NCI-H82 treated with DMSO at 0.1 percent for 48 hours (cell line): Measurements from ENCODE around the gene KLC4.
"Not testable (repeated sequence)": the region's sequence is repeated elsewhere in the genome, so short reads cannot be mapped to it uniquely, and the experiment has no call there.

Source experiments
- DNase-seq: peaks from one replicate; lab custom pipeline; 2025; ENCODE audit not compliant: unreplicated experiment; lab: John Stamatoyannopoulos, UW

The KLC4 gene

GRCh38 chr6:43035495-43036194 lies 23.8 kb upstream of the KLC4 start:
- no peak for DNase-seq

DNA sequence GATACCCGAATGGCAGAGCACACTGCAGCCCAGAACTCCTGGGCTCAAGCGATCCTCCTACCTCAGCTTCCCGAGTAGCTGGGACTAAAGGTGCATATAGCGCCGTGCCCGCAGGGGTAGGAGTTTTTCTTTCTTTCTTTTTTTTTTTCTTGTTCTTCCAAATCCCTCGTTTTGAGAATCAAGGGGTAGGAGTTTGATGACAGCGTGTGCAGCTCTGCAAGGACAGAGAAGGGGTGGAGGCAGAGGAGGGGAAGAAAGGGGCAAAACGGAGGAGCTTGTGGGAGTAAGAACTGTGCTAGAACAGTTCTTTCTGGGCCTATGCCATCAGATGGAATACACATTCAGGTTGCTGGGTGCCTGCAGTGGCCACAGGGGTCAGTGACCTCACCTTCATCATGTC lies 22.7 kb upstream of the KLC4 start:
- DNase-seq, result no peak

GRCh38 chr6:43037197-43037596 lies 22.2 kb upstream of the KLC4 start:
- no peak for DNase-seq

- DNase-seq, result no peak
Observed at GRCh38 chr6:43037706-43038105, 21.7 kb upstream of the KLC4 start.

DNA sequence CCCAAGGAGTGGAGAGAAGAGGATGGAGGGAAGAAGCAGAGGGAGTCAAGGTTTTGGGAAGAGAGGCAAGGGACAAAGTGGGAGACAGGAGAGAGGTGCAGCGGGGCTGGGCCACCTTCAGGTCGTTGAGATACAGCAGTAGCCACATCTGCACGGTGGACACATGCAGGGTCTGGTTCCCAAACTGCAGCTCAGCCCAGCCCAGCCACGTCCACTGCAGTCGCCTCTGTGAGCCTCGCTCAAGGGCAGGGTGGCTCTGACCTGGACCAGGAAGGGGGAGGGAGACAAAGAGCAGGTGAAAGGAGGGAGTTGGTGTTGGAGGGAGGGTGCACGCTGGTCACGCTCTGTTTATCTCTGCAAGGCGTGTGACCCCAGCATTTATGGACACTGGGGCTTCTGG lies 20.7 kb upstream of the KLC4 start:
- no peak for DNase-seq

DNA sequence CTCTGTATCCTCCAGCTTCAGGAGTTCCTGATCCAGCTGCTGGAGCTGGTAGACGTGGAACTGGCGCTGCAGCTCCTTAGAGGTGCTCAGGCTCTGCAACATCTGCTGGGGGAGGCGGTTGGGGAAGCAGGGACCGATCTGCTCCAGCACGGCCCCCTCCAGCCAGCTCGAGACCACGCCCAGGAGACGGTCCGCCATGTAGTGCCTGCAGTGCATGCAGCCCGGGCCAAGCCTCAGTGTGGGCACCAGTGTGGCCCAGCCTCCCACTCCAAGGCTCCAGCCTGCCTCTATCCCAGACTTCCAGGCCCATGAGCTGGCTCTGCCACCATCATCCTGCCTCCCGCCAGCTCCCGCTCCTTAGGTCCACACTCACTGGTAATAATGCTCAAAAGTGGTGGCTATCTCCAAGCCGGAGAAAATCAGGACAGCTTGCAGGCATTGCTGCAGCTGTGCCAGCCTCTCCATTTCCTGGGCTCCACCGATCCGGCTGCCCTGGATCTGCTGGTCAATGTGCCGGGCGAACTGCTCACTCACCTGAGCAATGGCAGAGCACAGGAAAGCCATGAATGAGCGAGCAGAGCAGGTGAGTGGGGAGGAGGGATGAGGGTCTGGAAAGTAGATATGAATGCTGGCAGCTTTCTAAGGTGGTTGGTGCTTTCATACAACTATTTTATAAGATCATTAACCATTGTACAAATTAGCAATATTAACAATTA lies 18.7 kb upstream of the KLC4 start:
- no peak for DNase-seq

DNA sequence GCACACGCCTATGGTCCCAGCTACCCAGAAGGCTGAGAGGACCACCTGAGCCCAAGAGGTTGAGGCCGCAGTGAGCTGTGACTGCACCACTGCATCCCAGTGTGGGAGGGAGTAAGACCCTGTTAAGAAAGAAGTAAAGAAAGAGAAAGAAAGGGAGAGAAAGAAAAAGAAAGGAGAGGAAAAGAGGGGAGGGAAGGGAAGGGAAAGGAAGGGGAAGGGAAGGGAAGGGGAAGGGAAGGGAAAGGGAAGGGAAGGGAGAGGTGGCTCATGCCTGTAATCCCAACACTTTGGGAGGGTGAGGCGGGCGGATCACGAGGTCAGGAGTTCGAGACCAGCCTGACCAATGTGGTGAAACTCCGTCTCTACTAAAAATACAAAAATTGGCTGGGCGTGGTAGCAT lies 18.0 kb upstream of the KLC4 start:
- not testable (repeated sequence) for DNase-seq

DNA sequence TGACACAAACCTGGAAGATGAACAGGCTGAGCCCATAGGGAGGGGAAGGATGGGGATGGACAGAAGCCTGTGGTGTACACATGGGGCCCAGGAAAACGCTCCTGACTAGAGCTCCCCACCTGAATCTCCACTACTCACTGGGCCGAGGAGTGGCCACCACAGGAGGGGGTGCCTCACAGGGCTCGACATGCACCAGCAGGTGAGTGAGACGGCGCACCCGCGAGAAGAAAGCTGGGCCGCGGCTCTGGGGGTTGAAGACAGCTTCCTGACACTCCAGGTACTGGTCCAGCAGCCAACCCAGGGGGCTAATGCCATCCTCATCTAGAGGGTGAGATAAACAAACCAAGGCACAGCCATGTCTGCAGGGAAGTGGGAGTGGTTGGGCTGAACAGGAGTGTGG lies 16.1 kb upstream of the KLC4 start:
- DNase-seq, result no peak

DNA sequence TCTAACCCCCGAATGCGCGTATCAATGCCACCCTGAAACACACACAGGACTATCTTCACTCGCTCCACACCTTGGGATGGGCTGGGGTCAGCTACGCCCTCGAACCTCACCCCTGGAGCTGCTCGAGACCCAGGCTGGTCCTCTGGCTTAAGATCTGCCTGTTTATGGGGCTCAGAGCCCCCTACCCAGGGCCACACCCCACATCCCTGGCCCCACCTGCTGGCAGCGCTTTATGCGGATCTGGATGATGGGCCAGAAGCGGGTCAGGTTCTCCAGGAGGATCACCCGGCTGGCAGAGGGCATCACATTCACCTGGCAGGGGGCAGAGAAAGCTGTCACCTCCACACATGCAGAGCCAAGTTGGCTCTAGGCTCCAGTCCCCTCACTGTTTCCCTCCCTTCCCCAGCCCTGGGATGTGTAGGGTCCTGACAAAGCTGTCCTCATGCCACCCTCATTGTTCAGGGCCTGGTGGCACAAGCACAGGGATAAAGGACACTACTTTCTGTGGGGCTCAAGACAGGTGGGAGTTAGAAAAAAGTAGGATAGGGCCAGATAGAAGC lies 14.0 kb upstream of the KLC4 start:
- no peak for DNase-seq

GRCh38 chr6:43047998-43048397 lies 11.4 kb upstream of the KLC4 start:
- DNase-seq, result no peak

DNA sequence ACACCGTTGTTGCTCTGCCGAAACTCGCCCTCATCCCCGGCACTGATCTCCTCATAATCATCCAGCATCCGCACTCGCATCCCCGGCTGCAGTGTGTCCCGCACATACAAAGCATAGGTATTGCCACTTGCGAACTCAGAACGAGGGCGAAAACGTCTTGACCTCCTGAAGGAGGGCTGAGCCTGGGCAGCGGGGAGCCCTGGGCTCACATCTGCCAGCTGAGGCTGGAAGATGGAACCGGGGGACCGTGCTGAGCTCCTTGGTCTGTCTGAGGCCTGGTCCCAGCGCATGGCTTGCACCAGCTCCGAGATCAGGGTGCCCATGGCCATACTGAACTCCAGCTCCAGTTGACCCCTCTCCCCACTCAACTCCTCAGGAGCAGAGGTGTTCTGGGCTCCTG lies 8.4 kb upstream of the KLC4 start:
- no peak for DNase-seq

DNA sequence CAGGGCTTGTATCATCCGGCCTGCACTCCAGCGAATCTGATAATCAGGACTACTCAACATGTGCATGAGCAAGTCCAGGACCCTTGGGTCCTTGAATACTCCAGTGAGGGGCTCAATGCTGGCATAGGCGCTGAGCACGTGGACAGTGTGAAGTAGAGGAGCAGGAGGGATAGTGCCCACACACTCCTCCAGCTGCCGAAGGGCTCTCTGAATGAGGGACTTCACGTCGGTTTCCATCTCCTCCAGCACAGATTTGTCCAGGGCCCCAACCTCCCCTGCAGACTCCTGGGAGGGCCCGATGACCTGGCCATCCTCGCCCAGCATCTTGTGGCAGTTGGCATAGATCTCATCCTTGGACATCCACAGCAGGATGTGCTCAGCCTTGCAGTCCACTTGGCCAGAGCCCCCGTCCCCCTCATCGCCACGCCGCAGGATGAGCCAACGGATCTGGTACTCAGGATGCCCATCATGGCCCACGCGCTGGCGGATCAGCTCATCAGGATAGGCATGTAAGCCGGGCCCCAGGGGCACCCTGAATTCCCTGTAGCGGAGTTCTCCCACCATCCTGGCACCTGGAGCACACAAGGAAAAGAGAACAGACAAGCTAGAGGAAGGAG lies 7.1 kb upstream of the KLC4 start:
- no peak for DNase-seq

- no peak for DNase-seq
Observed at GRCh38 chr6:43052842-43053544, 6.4 kb upstream of the KLC4 start.

DNA sequence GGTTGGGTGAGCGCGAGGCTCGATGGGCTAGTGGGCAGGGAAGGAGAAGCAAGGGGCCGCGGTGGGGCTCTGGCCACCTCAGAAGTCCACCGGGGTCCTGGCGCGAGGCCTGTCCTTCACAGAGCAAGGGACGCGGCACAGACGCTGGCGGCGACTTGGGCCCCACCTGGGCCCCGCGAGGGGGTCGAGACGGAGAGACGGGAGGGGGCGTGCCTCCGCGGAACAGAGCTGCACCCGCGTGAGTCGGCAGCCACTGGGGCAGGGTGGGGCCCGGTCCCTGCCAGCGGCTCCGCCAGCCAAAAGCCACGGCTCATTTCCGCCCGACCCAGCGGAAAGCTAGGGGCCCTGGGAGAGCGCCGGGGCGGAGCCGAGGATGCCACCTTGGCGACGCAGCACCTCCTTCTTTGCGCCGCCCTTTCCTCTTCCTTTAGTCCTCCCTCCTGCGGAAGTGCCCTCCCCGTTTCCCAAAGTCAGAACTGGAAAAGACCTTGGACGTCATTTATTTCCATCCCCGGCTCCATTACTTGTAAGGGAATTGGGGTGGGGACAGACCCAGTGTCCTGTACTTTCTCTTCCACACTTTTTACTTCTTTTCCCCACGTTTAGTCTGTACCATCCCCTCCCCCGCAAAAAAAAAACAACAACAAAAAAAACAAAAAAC lies 5.8 kb upstream of the KLC4 start, which contains the start of gene CUL7:
Gene CUL7, minus strand, starts transcription at position 307 of the 661 bp plus-strand sequence. CDS start 1,063 bp downstream, outside the sequence.
- DNase-seq, result peak; percentile 89

DNA sequence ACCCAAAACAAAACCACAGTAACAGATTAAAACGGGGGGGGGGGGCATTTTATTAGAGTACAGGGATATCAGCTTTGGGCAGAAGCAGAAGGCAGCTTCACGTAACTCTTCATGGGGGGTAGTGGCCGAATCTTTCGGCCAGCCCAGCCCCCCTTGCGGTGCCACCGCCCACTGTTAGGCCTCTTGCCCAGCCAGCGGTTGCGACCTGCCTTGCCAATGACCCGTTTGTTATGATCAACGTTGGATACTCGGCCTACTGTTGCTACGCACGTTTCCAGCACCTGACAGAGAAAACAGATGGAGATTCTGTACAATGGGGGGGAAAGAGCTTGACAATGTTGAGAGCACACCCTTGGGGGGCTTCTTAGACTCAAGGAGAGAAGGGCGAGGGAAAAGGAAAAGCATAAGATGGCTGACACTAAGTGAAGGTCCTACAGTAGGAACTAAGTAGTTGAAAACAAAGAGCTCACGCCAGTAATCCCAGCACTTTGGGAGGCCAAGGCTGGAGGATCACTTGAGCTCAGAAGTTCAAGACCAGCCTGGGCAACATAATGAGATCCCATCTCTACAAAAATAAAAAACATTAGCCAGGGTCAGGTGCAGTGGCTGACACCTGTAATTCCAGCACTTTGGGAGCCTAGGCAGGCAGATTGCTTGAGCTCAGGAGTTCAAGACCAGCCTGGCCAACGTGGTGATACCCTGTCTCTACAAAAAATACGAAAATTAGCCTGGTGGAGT lies 5.1 kb upstream of the KLC4 start:
- no peak for DNase-seq

- no peak for DNase-seq
Observed at GRCh38 chr6:43055966-43056365, 3.5 kb upstream of the KLC4 start.

DNA sequence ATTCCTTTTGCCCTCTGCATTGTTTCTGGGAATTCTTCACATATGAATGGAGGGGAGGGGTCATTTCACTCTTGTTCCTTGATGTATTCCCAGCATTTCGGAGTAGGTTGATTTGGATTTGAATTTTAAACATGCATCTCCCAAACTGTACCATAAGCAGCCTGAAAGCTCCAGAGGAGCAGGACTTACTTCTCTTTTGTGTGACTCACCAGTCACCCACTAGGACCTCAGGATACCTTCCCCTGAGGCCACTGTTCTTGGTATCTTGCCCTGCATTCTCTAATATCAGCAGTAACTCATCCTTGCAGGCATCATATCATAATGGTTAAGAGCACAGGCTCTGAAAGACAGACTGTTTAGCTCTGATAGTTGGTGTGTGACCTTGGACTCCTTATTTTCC lies 900 bp upstream of the KLC4 start:
- no peak for DNase-seq

DNA sequence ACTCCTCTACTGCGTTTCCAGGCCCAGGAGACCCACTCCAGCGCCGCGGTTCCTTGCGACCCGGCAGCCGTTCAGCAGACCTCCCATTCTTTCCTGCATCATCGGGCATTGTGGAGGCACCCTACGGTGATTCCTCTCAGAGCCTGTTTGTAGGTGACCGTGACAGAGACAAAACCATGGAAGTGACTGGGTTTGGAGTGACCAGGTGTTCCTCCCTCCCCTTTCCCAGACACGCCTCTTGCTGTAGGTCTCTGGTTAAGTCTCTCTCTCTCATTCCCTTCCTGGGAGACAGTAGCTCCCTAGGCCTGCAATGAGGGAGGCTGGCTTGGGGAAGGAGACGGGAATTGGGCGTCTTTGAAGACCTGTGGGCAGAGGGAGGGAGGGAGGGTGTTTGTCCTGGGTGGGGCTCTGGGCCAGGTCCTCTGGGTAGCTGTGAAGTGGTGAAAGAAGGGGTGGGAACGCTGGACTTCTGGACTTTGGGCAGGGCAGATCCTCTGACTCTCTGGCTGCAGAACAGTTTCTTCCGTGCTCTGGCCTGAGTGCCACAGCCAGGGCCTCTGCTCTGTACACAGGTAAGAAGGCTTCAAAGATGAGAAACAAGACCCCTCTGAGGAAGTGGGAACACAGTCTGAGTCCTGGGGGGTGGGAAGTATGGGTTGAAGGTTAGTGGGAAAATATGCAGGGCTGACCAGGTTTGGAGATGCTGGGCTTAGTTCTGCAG lies 763 bp downstream of the KLC4 start:
- DNase-seq, result no peak
